ENCODE data around the gene ABI3BP.

Gene ABI3BP

GRCh38 chr3:100825574-100825973, 167.6 kb downstream of the ABI3BP start:
- Histone ChIP-seq H3K4me1 (ENCODE audit: insufficient read depth, poor library complexity, severe bottlenecking) (no peaks in the 10 kb centered on the region), H3K9me3 (ENCODE audit: severe bottlenecking) (no peaks in the 10 kb centered on the region), H3K27me3 (ENCODE audit: insufficient read depth, poor library complexity, severe bottlenecking) (no peaks in the 10 kb centered on the region), H3K36me3 (ENCODE audit: low read depth) (no peaks in the 10 kb centered on the region), H3K27ac (ENCODE audit: poor library complexity, severe bottlenecking) (no peak overlapping the region), H3K4me3 (ENCODE audit: severe bottlenecking) (no peak overlapping the region)
- DNase-seq (ENCODE audit: low spot score) (no peak), ATAC-seq (ENCODE audit: low read depth) (no peak)
- no peak for TF ChIP-seq CTCF (IDR thresholded peaks at IDR 0.05; ENCODE audit: poor library complexity, severe bottlenecking)

GRCh38 chr3:100815583-100815982, 177.6 kb downstream of the ABI3BP start:
- Histone ChIP-seq H3K27ac (ENCODE audit: poor library complexity, severe bottlenecking) (no peak overlapping the region), H3K27me3 (ENCODE audit: insufficient read depth, poor library complexity, severe bottlenecking) (no peaks in the 10 kb centered on the region), H3K4me1 (ENCODE audit: insufficient read depth, poor library complexity, severe bottlenecking) (no peaks in the 10 kb centered on the region), H3K9me3 (ENCODE audit: severe bottlenecking) (no peaks in the 10 kb centered on the region), H3K4me3 (ENCODE audit: severe bottlenecking) (no peak overlapping the region), H3K36me3 (ENCODE audit: low read depth) (no peaks in the 10 kb centered on the region)
- no peak for DNase-seq (ENCODE audit: low spot score)
- no peak for ATAC-seq (ENCODE audit: low read depth)
- TF ChIP-seq CTCF (IDR thresholded peaks at IDR 0.05; ENCODE audit: poor library complexity, severe bottlenecking): no peak

- no peak overlapping the region for H3K4me3 ChIP-seq (ENCODE audit: severe bottlenecking)
- H3K27ac ChIP-seq (ENCODE audit: poor library complexity, severe bottlenecking): no peak overlapping the region
- no peak for DNase-seq (ENCODE audit: low spot score)
- no peak for TF ChIP-seq CTCF (IDR thresholded peaks at IDR 0.05; ENCODE audit: poor library complexity, severe bottlenecking)
- no peaks in the 10 kb centered on the region for H3K27me3 ChIP-seq (ENCODE audit: insufficient read depth, poor library complexity, severe bottlenecking)
- H3K36me3 ChIP-seq (ENCODE audit: low read depth): no peaks in the 10 kb centered on the region
- H3K9me3 ChIP-seq (ENCODE audit: severe bottlenecking): no peaks in the 10 kb centered on the region
- ATAC-seq (ENCODE audit: low read depth): no peak
- no peaks in the 10 kb centered on the region for H3K4me1 ChIP-seq (ENCODE audit: insufficient read depth, poor library complexity, severe bottlenecking)
Measured at GRCh38 chr3:100813828-100814227, 179.4 kb downstream of the ABI3BP start.

- H3K9me3 ChIP-seq (ENCODE audit: severe bottlenecking): no peaks in the 10 kb centered on the region
- no peak for ATAC-seq (ENCODE audit: low read depth)
- H3K27ac ChIP-seq (ENCODE audit: poor library complexity, severe bottlenecking): no peak overlapping the region
- no peaks in the 10 kb centered on the region for H3K4me1 ChIP-seq (ENCODE audit: insufficient read depth, poor library complexity, severe bottlenecking)
- H3K4me3 ChIP-seq (ENCODE audit: severe bottlenecking): no peak overlapping the region
- no peak for DNase-seq (ENCODE audit: low spot score)
- TF ChIP-seq CTCF (IDR thresholded peaks at IDR 0.05; ENCODE audit: poor library complexity, severe bottlenecking): no peak
- H3K27me3 ChIP-seq (ENCODE audit: insufficient read depth, poor library complexity, severe bottlenecking): no peaks in the 10 kb centered on the region
- no peaks in the 10 kb centered on the region for H3K36me3 ChIP-seq (ENCODE audit: low read depth)
Measured at GRCh38 chr3:100811779-100812507, 181.3 kb downstream of the ABI3BP start.

GRCh38 chr3:100810671-100811070, 182.6 kb downstream of the ABI3BP start:
- ATAC-seq (ENCODE audit: low read depth): no peak
- Histone ChIP-seq H3K9me3 (ENCODE audit: severe bottlenecking) (peaks cover 4% of the 10 kb centered on the region), H3K4me1 (ENCODE audit: insufficient read depth, poor library complexity, severe bottlenecking) (no peaks in the 10 kb centered on the region), H3K27me3 (ENCODE audit: insufficient read depth, poor library complexity, severe bottlenecking) (no peaks in the 10 kb centered on the region), H3K4me3 (ENCODE audit: severe bottlenecking) (no peak overlapping the region), H3K36me3 (ENCODE audit: low read depth) (no peaks in the 10 kb centered on the region), H3K27ac (ENCODE audit: poor library complexity, severe bottlenecking) (no peak overlapping the region)
- DNase-seq (ENCODE audit: low spot score): no peak
- no peak for TF ChIP-seq CTCF (IDR thresholded peaks at IDR 0.05; ENCODE audit: poor library complexity, severe bottlenecking)

Measured in RWPE2 (cell line).